HUES6 (cell line): ENCODE data around the gene COA3.

Experiments
- H3K27ac ChIP-seq: 2 replicates; pipeline ENCODE4 v1.7.0; 2013; ENCODE audit warnings: low read depth, mild to moderate bottlenecking, low read length, inconsistent platforms
- H3K27me3 ChIP-seq: 2 replicates; pipeline ENCODE4 v1.6.1; 2013; ENCODE audit warnings: low read length; ENCODE audit not compliant: control insufficient read depth, insufficient read depth
- H3K36me3 ChIP-seq: 2 replicates; pipeline ENCODE4 v1.6.1; 2013; ENCODE audit warnings: low read length; ENCODE audit not compliant: control insufficient read depth, insufficient read depth
- H3K4me1 ChIP-seq: 2 replicates; pipeline ENCODE4 v1.6.1; 2013; ENCODE audit warnings: low read length; ENCODE audit not compliant: control insufficient read depth, insufficient read depth
- H3K4me3 ChIP-seq: 2 replicates; pipeline ENCODE4 v1.5.1; 2013; ENCODE audit warnings: low read depth, low read length
- H3K9ac ChIP-seq: one replicate; pipeline ENCODE4 v1.6.1; 2013; ENCODE audit warnings: mild to moderate bottlenecking, low read length
- H3K9me3 ChIP-seq: 2 replicates; pipeline ENCODE4 v1.6.1; 2013; ENCODE audit warnings: low read depth, low read length; ENCODE audit not compliant: control insufficient read depth, insufficient read depth

The COA3 gene, protein sequence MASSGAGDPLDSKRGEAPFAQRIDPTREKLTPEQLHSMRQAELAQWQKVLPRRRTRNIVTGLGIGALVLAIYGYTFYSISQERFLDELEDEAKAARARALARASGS

DNA sequence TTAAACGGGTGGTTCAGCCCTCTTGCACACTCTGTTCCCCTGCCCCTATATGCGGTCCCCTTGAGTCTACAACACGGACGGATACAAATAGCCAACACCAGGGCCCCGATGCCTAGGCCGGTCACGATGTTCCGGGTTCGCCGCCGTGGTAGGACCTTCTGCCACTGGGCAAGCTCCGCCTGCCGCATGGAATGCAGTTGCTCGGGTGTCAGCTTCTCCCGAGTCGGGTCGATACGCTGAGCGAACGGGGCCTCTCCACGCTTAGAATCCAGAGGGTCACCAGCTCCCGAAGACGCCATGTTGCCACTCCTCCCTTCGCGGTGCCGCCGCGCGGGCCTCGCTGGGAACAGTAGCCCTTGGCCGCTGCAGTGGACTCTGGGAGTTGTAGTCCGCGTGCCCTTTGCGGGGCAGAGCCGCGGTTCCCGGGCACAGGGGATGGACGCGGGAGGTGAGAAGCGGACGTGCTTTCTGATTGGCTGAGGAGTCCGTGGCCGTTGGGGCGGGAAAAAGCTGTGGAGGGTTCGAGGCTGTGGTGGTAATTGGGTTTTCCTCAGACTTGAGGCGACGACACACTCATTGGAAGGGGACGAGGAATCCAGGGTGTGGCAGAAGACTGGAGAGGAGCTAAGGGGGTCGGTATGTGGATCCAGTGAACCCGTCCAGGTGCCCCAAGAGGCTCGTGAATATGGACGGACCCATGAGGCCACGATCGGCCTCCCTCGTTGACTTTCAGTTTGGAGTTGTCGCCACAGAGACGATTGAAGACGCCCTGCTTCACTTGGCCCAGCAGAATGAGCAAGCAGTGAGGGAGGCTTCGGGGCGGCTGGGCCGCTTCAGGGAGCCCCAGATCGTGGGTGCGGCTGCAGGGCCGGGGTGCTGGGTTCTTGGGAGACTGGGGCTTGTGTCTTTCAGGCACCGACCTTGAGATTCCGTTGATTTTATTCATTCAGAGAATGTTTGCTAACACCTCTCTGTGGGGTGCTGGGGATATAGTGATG lies at the start of gene COA3, which contains the start of gene CNTD1:
Gene COA3 (minus strand): TSS at position 322 of the 998 bp plus-strand sequence. CDS start 23 bp downstream, at position 299.
Gene CNTD1 (plus strand): TSS at position 479 of the 998 bp plus-strand sequence. CDS start 207 bp downstream, at position 686.
- Histone ChIP-seq H3K9me3 (no peaks in the 10 kb centered on the region), H3K4me3 (peak within 1 kb of the TSS; percentile 77), H3K4me1 (peaks cover 8% of the 10 kb centered on the region), H3K9ac (peak within 1 kb of the TSS; percentile 82), H3K27me3 (peaks cover 6% of the 10 kb centered on the region; the same call in 1 of the 2 replicates), H3K27ac (no peak within 1 kb of the TSS), H3K36me3 (no peaks in the 10 kb centered on the region)

DNA sequence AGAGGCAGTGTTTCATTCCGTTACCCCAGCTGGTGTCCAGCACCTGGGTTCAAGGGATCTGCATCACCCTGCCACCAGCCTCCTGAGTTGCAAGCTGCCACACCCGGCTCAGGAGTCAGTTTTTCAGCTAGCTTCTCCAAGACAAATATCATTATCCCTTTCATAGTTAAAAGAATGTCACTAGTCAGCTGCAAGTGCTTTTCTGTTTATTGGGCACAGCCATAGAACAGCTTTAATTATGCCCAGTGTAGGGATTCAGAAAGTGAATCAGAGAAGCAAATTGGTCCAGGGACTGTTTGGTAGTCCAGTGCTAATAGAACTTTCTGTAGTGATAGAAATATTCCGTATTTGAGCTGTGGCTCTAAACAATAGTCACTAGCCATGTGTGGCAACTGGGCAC lies 49.6 kb upstream of the COA3 start:
- peaks cover 29% of the 10 kb centered on the region for H3K36me3 ChIP-seq
- H3K9me3 ChIP-seq: no peaks in the 10 kb centered on the region
- no peaks in the 10 kb centered on the region for H3K27me3 ChIP-seq
- H3K27ac ChIP-seq: no peak overlapping the region
- H3K4me1 ChIP-seq: no peaks in the 10 kb centered on the region
- H3K4me3 ChIP-seq: no peak overlapping the region
- no peak overlapping the region for H3K9ac ChIP-seq

GRCh38 chr17:42846594-42847280 lies 48.2 kb upstream of the COA3 start:
- Histone ChIP-seq H3K27me3 (no peaks in the 10 kb centered on the region), H3K4me1 (no peaks in the 10 kb centered on the region), H3K9me3 (no peaks in the 10 kb centered on the region), H3K4me3 (no peak overlapping the region), H3K9ac (no peak overlapping the region), H3K36me3 (peaks cover 42% of the 10 kb centered on the region), H3K27ac (no peak overlapping the region)

DNA sequence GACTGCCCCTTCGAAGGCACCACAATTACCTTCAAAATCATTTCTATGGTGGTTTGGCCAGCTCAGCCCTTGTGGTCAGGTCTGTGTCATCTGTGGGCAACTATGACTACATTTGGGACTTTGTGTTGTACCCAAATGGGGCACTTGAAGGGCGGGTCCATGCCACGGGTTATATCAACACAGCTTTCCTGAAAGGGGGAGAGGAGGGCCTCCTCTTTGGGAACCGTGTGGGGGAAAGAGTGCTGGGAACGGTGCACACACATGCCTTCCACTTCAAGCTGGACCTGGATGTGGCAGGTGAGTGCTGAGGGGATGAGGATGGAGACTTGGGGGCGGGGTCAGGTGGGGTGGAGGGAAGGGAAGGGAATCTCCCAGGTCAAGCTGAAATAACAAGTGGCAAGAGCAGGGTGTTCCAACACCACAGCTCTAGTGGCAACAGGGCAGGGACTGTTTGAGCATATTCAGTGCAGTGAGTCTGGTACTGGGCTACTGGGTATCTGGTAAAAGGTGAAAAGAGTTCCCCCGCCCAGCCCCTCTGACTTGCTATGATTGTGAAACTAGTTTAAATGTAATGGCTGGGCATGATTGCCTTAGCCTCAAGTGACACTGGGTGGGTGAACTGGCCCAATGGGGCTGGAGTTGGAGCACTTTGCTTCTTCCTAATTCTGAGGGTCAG lies 47.6 kb upstream of the COA3 start:
- Histone ChIP-seq H3K9ac (no peak overlapping the region), H3K9me3 (no peaks in the 10 kb centered on the region), H3K36me3 (peaks cover 49% of the 10 kb centered on the region), H3K4me1 (no peaks in the 10 kb centered on the region), H3K27ac (no peak overlapping the region), H3K4me3 (no peak overlapping the region), H3K27me3 (no peaks in the 10 kb centered on the region)

GRCh38 chr17:42845556-42845917 lies 47.0 kb upstream of the COA3 start:
- H3K36me3 ChIP-seq: peaks cover 53% of the 10 kb centered on the region
- no peak overlapping the region for H3K9ac ChIP-seq
- H3K9me3 ChIP-seq: no peaks in the 10 kb centered on the region
- H3K4me3 ChIP-seq: no peak overlapping the region
- no peaks in the 10 kb centered on the region for H3K27me3 ChIP-seq
- no peak overlapping the region for H3K27ac ChIP-seq
- no peaks in the 10 kb centered on the region for H3K4me1 ChIP-seq

- no peaks in the 10 kb centered on the region for H3K4me1 ChIP-seq
These were observed 46.5 kb upstream of the COA3 start for GRCh38 chr17:42844761-42845555.

DNA sequence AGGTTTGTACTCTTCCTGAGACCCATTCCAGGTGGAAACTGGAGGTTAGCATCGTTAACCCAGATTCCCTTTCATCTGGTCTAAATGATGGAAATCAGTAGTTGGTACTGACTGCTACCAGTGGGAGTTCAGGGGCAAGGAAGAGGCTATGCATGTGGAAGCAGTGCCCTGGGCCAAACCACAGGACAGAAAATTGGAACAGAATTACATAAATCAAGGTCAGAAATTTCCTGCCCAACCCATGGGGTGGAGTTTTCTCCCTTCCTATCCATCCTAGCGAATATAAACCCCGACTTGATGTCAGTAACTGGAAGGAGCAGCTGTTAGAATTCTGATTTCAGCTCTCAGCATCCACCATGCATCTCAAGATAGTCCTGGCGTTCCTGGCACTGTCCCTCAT lies 45.8 kb upstream of the COA3 start, which contains the start of gene AOC2:
Gene AOC2 (plus strand): TSS at position 310 of the 400 bp plus-strand sequence. CDS start 47 bp downstream, at position 357.
- peaks cover 62% of the 10 kb centered on the region for H3K36me3 ChIP-seq
- H3K9me3 ChIP-seq: no peaks in the 10 kb centered on the region
- no peak within 1 kb of the TSS for H3K27ac ChIP-seq
- no peaks in the 10 kb centered on the region for H3K27me3 ChIP-seq
- H3K9ac ChIP-seq: no peak within 1 kb of the TSS
- H3K4me1 ChIP-seq: no peaks in the 10 kb centered on the region
- H3K4me3 ChIP-seq: no peak within 1 kb of the TSS

More at GRCh38 chr17:42844761-42845555, 46.5 kb upstream of the COA3 start:
- no peaks in the 10 kb centered on the region for H3K27me3 ChIP-seq
- H3K27ac ChIP-seq: no peak overlapping the region
- peaks cover 58% of the 10 kb centered on the region for H3K36me3 ChIP-seq
- H3K9ac ChIP-seq: no peak overlapping the region
- no peak overlapping the region for H3K4me3 ChIP-seq
- no peaks in the 10 kb centered on the region for H3K9me3 ChIP-seq

DNA sequence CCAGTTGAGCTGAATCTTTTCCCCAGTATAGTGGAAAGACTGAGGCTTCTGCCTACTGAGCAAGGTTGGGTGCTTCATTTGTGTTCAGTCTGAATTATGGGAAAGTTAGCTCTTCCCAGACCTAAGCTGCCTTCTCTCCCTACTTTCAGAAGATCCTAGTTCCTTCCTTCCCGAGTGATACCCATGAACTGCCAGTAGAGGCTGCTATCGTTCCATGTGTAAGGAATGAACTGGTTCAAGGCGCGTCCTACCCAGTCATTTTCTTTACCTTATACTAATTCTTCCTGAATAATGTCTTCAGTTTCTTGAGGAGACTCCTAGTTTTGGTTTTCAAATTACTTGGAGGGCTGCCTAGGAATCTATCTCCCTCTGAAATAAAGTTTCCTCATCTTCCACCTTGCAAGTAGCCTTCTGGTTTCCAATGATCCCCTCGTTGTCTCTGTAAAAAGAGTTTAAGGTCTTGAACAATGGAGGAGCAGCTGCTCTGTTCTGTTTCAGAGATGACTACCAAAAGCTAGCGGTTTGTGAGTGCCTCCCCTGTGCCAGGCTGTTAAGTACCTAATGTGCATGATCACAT lies 44.9 kb upstream of the COA3 start:
- Histone ChIP-seq H3K9ac (no peak overlapping the region), H3K4me3 (no peak overlapping the region), H3K36me3 (peaks cover 70% of the 10 kb centered on the region), H3K27ac (no peak overlapping the region), H3K27me3 (no peaks in the 10 kb centered on the region), H3K4me1 (no peaks in the 10 kb centered on the region), H3K9me3 (no peaks in the 10 kb centered on the region)

DNA sequence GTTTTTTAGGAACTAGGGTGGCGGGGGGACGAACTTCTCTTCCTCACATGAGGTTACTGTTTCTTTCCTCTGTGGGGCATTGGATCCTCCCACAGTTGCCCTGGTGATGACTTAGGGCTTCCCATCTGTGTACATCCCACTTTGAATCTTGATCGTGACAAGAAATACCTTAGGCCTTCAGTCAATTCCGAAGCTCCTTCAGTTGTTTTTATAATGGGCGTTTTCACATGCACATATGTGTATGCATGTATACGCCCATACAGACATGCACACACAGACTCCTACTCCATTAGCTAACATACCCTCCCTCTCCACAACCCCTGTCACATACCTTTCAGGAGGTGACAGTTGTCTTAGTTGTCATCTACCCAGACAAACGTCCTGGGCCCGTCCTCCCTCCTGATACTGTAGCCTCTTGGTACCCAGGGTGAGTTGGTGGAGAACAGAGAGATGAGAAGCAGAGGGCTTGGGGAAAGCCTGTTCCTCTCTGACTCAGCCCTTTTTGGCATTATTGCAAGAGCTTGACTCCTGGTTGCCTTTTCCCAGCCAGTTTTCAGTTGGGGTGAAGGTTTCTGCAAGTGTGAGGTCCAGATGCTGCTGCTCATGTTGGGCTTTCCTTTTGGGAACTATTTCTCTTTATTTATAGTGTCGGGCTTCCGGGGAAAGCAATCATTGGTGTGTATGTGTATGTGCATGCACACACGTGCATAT lies 43.6 kb upstream of the COA3 start:
- no peak overlapping the region for H3K27ac ChIP-seq
- H3K4me3 ChIP-seq: no peak overlapping the region
- H3K4me1 ChIP-seq: no peaks in the 10 kb centered on the region
- H3K9me3 ChIP-seq: no peaks in the 10 kb centered on the region
- no peaks in the 10 kb centered on the region for H3K27me3 ChIP-seq
- H3K36me3 ChIP-seq: peaks cover 83% of the 10 kb centered on the region
- no peak overlapping the region for H3K9ac ChIP-seq
